A673 (cell line): Measurements from ENCODE around the gene DSTN. TPM values are rescaled to one million over a fixed set of nuclear protein-coding genes. Genes with fewer than 3 reads are reported as not detected.
A peak's percentile ranks its signal among the peaks of the same experiment; 100 is the strongest.

Experiments
- BruUV-seq: library from RNA; stranded (reverse); fragments of 400-500 nt; replicated peaks from 2 replicates; lab custom pipeline; 2021; lab: Mats Ljungman, UMichigan
- CTCF ChIA-PET: fragments of 300-600 bp; sonication (Branson Sonifier 250); formaldehyde crosslinking; loops from one replicate; lab custom pipeline; 2022; ENCODE audit warnings: antibody characterized with exemption; lab: Charles Lee
- POLR2A ChIA-PET: fragments of 300-600 bp; sonication (Branson Sonifier 250); formaldehyde crosslinking; loops from one replicate; lab custom pipeline; 2022; ENCODE audit warnings: antibody characterized with exemption; ENCODE audit not compliant: low non-redundant PET; lab: Charles Lee
- DNase-seq: peaks from one replicate; pipeline ENCODE4 v3.0.0-alpha.2; 2015; ENCODE audit warnings: low spot score
- H3K27ac ChIP-seq: fragments of 200-600 bp; sonication (generic); 2 replicates; pipeline ENCODE4 v1.5.1; 2016; ENCODE audit warnings: mixed run types, low read depth, mild to moderate bottlenecking, mixed read lengths, antibody characterized with exemption, low read length; ENCODE audit not compliant: poor library complexity, severe bottlenecking
- H3K27me3 ChIP-seq: fragments of 200-600 bp; sonication (generic); replicated peaks from 2 replicates; pipeline ENCODE4 v1.6.1; 2017; ENCODE audit warnings: mixed run types, low read depth, mild to moderate bottlenecking, mixed read lengths, antibody characterized with exemption, low read length; ENCODE audit not compliant: insufficient read depth, poor library complexity
- H3K36me3 ChIP-seq: fragments of 200-600 bp; sonication (generic); 2 replicates; pipeline ENCODE4 v1.6.1; 2016; ENCODE audit warnings: mixed run types, mild to moderate bottlenecking, mixed read lengths, antibody characterized with exemption, low read length; ENCODE audit not compliant: insufficient read depth, poor library complexity, severe bottlenecking
- H3K4me1 ChIP-seq: fragments of 200-600 bp; sonication (generic); 2 replicates; pipeline ENCODE4 v1.6.1; 2017; ENCODE audit warnings: mixed run types, mild to moderate bottlenecking, mixed read lengths, antibody characterized with exemption, low read length; ENCODE audit not compliant: insufficient read depth, poor library complexity, severe bottlenecking
- H3K4me3 ChIP-seq: fragments of 200-600 bp; sonication (generic); 2 replicates; pipeline ENCODE4 v1.5.1; 2016; ENCODE audit warnings: low read depth, mixed run types, mild to moderate bottlenecking, mixed read lengths, low read length; ENCODE audit not compliant: poor library complexity, severe bottlenecking
- H3K9me3 ChIP-seq: fragments of 200-600 bp; sonication (generic); 2 replicates; pipeline ENCODE4 v1.6.1; 2016; ENCODE audit warnings: mixed run types, low read depth, mild to moderate bottlenecking, mixed read lengths, antibody characterized with exemption, low read length; ENCODE audit not compliant: poor library complexity, severe bottlenecking
- CTCF ChIP-seq: fragments of 300-800, 200-600 bp; sonication (generic); conservative IDR thresholded peaks from 2 replicates; pipeline ENCODE4 v1.5.1; 2017; ENCODE audit warnings: low read depth, mild to moderate bottlenecking, antibody characterized with exemption, low read length, moderate library complexity, mixed read lengths
- EZH2 ChIP-seq: fragments of 200-600 bp; sonication (generic); IDR thresholded peaks from 2 replicates; pipeline ENCODE4 v1.6.1; 2017; ENCODE audit warnings: borderline replicate concordance, low read depth, mild to moderate bottlenecking, mixed read lengths, antibody characterized with exemption, low read length; ENCODE audit not compliant: poor library complexity, severe bottlenecking
- intact Hi-C: fragments of 100-400 bp; cut with micrococcal nuclease; formaldehyde crosslinking; loops from one replicate; pipeline ENCODE4 v1.10.0; 2022; ENCODE audit not compliant: unreplicated experiment
- total RNA-seq: library from RNA; stranded (reverse); gene quantifications from 2 replicates; pipeline ENCODE4 v1.2.3, GENCODE V29; 2021

The DSTN gene
- total RNA-seq, 1 experiment from 2014 or later, result 159 TPM

- ChIA-PET CTCF (interaction anchor here (0.9 to 1.0 kb wide), 2 partner anchors 8 to 12 kb away, joined by 3 read pairs; no protein-coding TSS in a partner anchor), POLR2A (no interaction called here)
- H3K4me1 ChIP-seq, result peaks cover 34% of the 10 kb centered on the region
- H3K27ac ChIP-seq, result peak overlapping the region; percentile 45
- intact Hi-C loops, result loop anchor here (5.0 kb wide), 1 partner anchor 243 kb away; no protein-coding TSS in a partner anchor
- no peaks in the 10 kb centered on the region for H3K27me3 ChIP-seq
- no peak for TF ChIP-seq EZH2
- peak; percentile 89 for TF ChIP-seq CTCF
- DNase-seq, result peak; percentile 71
- no peak overlapping the region for H3K4me3 ChIP-seq
- H3K36me3 ChIP-seq, result peaks cover 14% of the 10 kb centered on the region
- no TSS peak for BruUV-seq
- H3K9me3 ChIP-seq, result peaks cover 8% of the 10 kb centered on the region
These were observed 84.9 kb downstream of the DSTN start for GRCh38 chr20:17654649-17655285.

- intact Hi-C loops, result loop anchor here (5.0 kb wide), 1 partner anchor 242 kb away; no protein-coding TSS in a partner anchor
- ChIA-PET CTCF (interaction anchor here (0.9 to 1.0 kb wide), 2 partner anchors 9 to 11 kb away, joined by 3 read pairs; no protein-coding TSS in a partner anchor), POLR2A (no interaction called here)
- peak overlapping the region; percentile 45 for H3K27ac ChIP-seq
- H3K4me1 ChIP-seq, result peaks cover 31% of the 10 kb centered on the region
- DNase-seq, result no peak
- H3K9me3 ChIP-seq, result peaks cover 8% of the 10 kb centered on the region
- peaks cover 19% of the 10 kb centered on the region for H3K36me3 ChIP-seq
- H3K27me3 ChIP-seq, result no peaks in the 10 kb centered on the region
- BruUV-seq, result no TSS peak
- no peak overlapping the region for H3K4me3 ChIP-seq
- TF ChIP-seq EZH2 (no peak), CTCF (no peak; the same call in 1 of the 2 replicates)
These were observed 85.4 kb downstream of the DSTN start for GRCh38 chr20:17655286-17655651.

- H3K4me1 ChIP-seq, result peaks cover 24% of the 10 kb centered on the region
- POLR2A ChIA-PET, result no interaction called here
- no peak overlapping the region for H3K4me3 ChIP-seq
- DNase-seq, result no peak
- CTCF ChIA-PET, result no interaction called here
- H3K27me3 ChIP-seq, result no peaks in the 10 kb centered on the region
- intact Hi-C loops, result loop anchor here (5.0 kb wide), 1 partner anchor 241 kb away; no protein-coding TSS in a partner anchor
- H3K36me3 ChIP-seq, result peaks cover 19% of the 10 kb centered on the region
- no peak for TF ChIP-seq EZH2
- no peak for TF ChIP-seq CTCF
- peaks cover 8% of the 10 kb centered on the region for H3K9me3 ChIP-seq
- H3K27ac ChIP-seq, result no peak overlapping the region
- no TSS peak for BruUV-seq
These were observed 86.1 kb downstream of the DSTN start for GRCh38 chr20:17655865-17656479.
